ENCODE data around the gene ADCY2.

DNA sequence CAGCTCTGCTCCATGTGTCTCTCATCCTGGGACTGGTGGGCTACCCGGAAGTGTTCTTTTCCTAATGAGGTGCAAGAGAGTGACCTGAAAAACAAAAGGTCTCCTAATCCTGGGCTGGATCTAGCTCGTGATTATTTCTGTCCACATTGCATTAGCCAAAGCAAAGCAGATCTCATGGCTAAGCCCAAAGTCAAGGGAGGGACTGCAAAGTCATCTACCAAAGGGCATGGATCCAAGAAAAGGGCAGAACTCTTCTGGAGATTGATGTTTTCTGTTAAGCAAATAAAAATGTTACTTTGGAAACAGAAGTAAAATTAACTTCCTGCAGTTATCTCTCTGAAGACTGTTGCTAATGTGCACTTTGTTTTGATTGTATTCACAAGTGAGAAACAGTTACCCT lies 229.8 kb downstream of the ADCY2 start:
- TF ChIP-seq ESRRG (CRISPR knock-in tag; IDR thresholded peaks at IDR 0.05) (no peak), TCF4 (CRISPR knock-in tag; IDR thresholded peaks at IDR 0.05; ENCODE audit: borderline replicate concordance) (no peak), ZNF70 (CRISPR knock-in tag; IDR thresholded peaks at IDR 0.05) (no peak), RARB (CRISPR knock-in tag; IDR thresholded peaks at IDR 0.05) (no peak), SNAI2 (CRISPR knock-in tag; IDR thresholded peaks at IDR 0.05) (no peak)

All from SK-N-SH treated with all-trans-retinoic acid at 6 μM for 48 hours (cell line).